Measurements from ENCODE around the gene ZNF829. TPM values are rescaled to one million over a fixed set of nuclear protein-coding genes. Genes with fewer than 3 reads are reported as not detected.

ZNF829 gene
- polyA plus RNA-seq, 4 donors: 6.5 to 7.6 (median 7.1) TPM

Other genes starting within 250 kb of the ZNF829 start
- 10 to 100 TPM; 11.8 to 13.6 (median 12.7) TPM for gene ZNF461, start 249.5 kb downstream of the ZNF829 start, polyA plus RNA-seq (ENCODE audit: insufficient read length in 4 of 4)
- 10 to 100 TPM; 10.9 to 16.9 (median 13.9) TPM for gene ZNF567, start 228.7 kb downstream of the ZNF829 start, polyA plus RNA-seq (ENCODE audit: insufficient read length in 4 of 4)
- 1 to 10 TPM; 2.7 to 3.2 (median 3.2) TPM for gene ZNF850, start 143.5 kb downstream of the ZNF829 start, polyA plus RNA-seq (ENCODE audit: insufficient read length in 4 of 4)
- 10 to 100 TPM; 10.6 to 14.4 (median 11.8) TPM for gene ZNF790, start 77.9 kb downstream of the ZNF829 start, polyA plus RNA-seq (ENCODE audit: insufficient read length in 4 of 4)
- 10 to 100 TPM; 11.2 to 15.8 (median 14.0) TPM for gene ZNF345, start 65.4 kb downstream of the ZNF829 start, polyA plus RNA-seq (ENCODE audit: insufficient read length in 4 of 4)
- gene ZNF568, start within 50 bp of the ZNF829 start, polyA plus RNA-seq (ENCODE audit: insufficient read length in 4 of 4): 10 to 100 TPM; 22.5 to 26.7 (median 24.4) TPM
- 10 to 100 TPM; 21.4 to 25.9 (median 22.3) TPM for gene ZNF420, start 162.1 kb upstream of the ZNF829 start, polyA plus RNA-seq (ENCODE audit: insufficient read length in 4 of 4)